Duodenal mucosa (tissue), 2 donors: ENCODE results near the gene WIPF1.
A peak's percentile ranks its signal among the peaks of the same experiment; 100 is the strongest.

Experiments used
- H3K27ac ChIP-seq: one replicate; pipeline ENCODE4 v1.7.0; 2013; ENCODE audit warnings: low read depth, low read length
- H3K27me3 ChIP-seq, 2 donors: one replicate each; pipeline ENCODE4 v1.7.0; 2013; ENCODE audit warnings: low read length in 2 of 2, control low read depth in 1 of 2; ENCODE audit not compliant: insufficient read depth in 2 of 2, control insufficient read depth in 1 of 2
- H3K36me3 ChIP-seq, 2 donors: one replicate each; pipeline ENCODE4 v1.7.0; 2013; ENCODE audit warnings: low read length in 2 of 2, control low read depth in 1 of 2; ENCODE audit not compliant: insufficient read depth in 2 of 2, control insufficient read depth in 1 of 2
- H3K4me1 ChIP-seq, 2 donors: one replicate each; pipeline ENCODE4 v1.7.0; 2013; ENCODE audit warnings: low read length in 2 of 2, control low read depth in 1 of 2; ENCODE audit not compliant: insufficient read depth in 2 of 2, control insufficient read depth in 1 of 2
- H3K4me3 ChIP-seq, 2 donors: one replicate each; pipeline ENCODE4 v1.7.0; 2013; ENCODE audit warnings: low read length in 2 of 2, low read depth in 1 of 2
- H3K9ac ChIP-seq, 2 donors: one replicate each; pipeline ENCODE4 v1.7.0; 2013; ENCODE audit warnings: low read length in 2 of 2, low read depth in 1 of 2
- H3K9me3 ChIP-seq, 2 donors: one replicate each; pipeline ENCODE4 v1.7.0; 2013; ENCODE audit warnings: low read length in 2 of 2, control low read depth in 1 of 2; ENCODE audit not compliant: control insufficient read depth in 1 of 2

The WIPF1 gene

DNA sequence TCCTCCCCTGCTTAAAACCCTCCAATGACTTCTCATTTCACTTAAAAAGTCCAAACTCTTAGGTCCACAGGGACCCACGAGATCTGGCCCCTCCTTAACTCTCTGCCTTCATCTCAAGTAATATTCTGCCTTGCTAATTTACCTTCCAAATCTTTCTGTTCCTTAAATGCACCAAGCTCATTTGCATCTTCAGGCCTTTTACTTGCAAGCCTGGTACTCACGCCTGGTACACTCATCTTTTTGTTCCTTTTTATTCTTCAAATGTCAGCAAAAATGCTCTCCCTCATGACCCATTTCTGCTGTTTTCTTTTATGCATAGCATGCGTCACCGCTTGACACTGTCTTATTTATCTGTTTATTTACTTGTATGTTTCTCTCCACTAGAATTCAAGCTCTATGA is 2.7 kb upstream of the WIPF1 start:
- H3K9me3 ChIP-seq: no peaks in the 10 kb centered on the region
- H3K4me1 ChIP-seq: peaks cover 0 to 29% of the 10 kb centered on the region in 2 donors
- no peak overlapping the region for H3K9ac ChIP-seq
- no peak overlapping the region for H3K4me3 ChIP-seq
- H3K27ac ChIP-seq: no peak overlapping the region
- no peaks in the 10 kb centered on the region for H3K36me3 ChIP-seq
- no peaks in the 10 kb centered on the region for H3K27me3 ChIP-seq

DNA sequence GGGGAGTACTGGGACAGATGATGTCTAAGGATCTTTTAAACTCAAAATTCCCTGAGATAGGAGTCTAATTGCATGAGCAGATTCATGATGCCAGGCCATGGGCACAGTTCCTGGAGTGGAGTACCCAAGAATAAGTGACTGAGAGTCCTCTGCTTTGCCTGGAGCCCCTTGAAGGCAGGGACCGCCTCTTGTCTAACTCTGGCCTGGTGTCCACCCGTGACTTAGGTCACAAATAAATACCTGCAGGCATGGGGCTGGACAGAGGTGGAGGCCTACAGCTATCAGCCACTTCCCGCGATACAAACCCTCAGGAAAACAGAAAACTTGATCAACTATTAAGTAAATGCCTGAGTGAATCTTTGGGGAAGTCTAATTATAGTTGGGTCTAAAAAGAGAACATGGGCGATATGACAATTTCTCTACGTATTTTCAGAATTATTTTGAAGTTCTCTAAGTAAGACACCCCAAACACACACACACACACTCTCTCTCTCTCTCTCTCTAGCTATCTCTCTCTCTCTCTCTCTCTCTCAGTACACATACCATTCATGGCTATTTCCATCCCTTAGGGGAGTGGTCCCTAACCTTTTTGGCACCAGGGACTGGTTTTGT is 1.8 kb upstream of the WIPF1 start:
- Histone ChIP-seq H3K4me1 (peaks cover 0 to 30% of the 10 kb centered on the region in 2 donors), H3K4me3 (no peak overlapping the region), H3K27ac (peak overlapping the region; percentile 45), H3K27me3 (no peaks in the 10 kb centered on the region), H3K9ac (no peak overlapping the region), H3K9me3 (no peaks in the 10 kb centered on the region), H3K36me3 (no peaks in the 10 kb centered on the region)

DNA sequence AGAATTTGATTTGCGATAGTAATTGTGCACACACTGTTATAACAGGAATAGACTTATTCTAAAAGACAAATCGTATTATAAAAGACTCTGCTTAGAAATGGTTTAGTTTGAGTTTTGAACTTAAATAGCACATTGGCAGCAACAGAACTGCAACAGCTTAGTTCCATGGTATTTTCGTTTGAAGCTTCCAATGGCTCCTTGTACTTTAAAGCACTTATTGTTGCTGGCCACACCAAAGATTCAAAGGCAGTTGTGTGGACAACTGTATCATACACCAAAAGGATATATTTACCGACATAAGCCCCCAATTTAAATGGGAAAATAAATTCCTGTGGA is 627 bp downstream of the WIPF1 start:
- Histone ChIP-seq H3K27me3 (no peaks in the 10 kb centered on the region), H3K27ac (peak overlapping the region; percentile 74), H3K4me1 (peaks cover 2 to 26% of the 10 kb centered on the region in 2 donors), H3K4me3 (peak overlapping the region; percentile 60 to 65), H3K9ac (peak overlapping the region; percentile 56 to 64), H3K9me3 (no peaks in the 10 kb centered on the region), H3K36me3 (no peaks in the 10 kb centered on the region)

DNA sequence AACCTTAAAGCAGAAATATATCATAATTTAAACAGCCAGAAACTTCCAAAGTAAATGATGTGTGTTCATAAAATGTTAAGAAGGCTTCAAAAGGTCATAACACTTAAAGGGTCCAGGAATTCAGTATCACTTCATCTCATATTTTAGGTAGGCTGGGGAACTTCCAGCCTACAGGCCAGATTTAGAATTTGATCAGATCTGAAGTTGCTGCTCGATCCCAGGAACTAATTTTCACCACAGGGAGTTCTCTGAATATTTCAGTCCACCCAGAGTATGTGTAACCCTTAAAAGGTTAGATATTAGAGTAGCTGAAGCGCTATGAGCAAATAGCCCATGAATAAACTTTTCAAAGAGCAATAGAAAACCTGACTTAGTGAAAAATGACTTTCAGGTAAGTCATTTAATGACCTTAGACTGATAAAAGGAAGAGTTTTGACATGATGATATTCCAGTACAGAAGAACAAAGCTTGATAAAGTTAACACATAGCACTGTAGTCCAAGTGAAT is 1.7 kb downstream of the WIPF1 start:
- no peaks in the 10 kb centered on the region for H3K36me3 ChIP-seq
- peak overlapping the region; percentile 30 to 64 for H3K9ac ChIP-seq
- peak overlapping the region; percentile 61 for H3K27ac ChIP-seq
- H3K4me1 ChIP-seq: peaks cover 11 to 34% of the 10 kb centered on the region in 2 donors
- no peaks in the 10 kb centered on the region for H3K9me3 ChIP-seq
- peak overlapping the region; percentile 40 to 65 for H3K4me3 ChIP-seq
- H3K27me3 ChIP-seq: no peaks in the 10 kb centered on the region

DNA sequence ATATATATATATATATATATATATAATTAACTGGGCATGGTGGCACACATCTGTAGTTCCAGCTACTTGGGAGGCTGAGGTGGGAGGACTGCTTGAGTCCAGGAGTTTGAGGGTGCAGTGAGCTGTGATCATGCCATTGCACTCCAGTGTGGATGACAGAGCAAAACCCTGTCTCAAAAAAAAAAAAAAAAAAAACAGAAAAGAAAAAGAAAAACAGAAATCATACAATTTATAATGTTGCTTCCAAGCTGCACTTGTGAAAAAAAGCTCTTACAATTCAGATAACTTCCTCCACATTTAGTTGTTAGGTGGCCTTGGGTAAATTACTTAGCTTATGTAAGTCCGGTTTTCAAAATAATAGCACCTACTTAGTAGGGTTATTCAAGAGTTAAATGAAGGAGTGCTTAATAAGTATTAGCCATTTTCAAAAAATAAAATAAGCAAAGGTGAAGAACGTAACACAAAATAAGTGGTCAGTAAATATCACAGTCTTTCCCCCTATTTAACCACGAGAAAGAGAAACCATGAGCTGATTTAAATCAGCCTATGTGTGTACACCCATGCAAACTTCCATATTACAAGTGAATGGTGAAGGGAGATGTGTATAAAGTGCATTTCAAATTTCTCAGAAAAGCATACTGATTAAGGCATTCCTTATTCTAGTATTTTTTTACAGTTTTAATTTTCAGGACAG is 2.3 kb downstream of the WIPF1 start:
- Histone ChIP-seq H3K27me3 (no peaks in the 10 kb centered on the region), H3K9me3 (no peaks in the 10 kb centered on the region), H3K27ac (peak overlapping the region; percentile 61), H3K4me1 (peaks cover 18 to 37% of the 10 kb centered on the region in 2 donors), H3K4me3 (peak overlapping the region; percentile 40 to 65), H3K36me3 (no peaks in the 10 kb centered on the region), H3K9ac (peak overlapping the region; percentile 30 to 64)

DNA sequence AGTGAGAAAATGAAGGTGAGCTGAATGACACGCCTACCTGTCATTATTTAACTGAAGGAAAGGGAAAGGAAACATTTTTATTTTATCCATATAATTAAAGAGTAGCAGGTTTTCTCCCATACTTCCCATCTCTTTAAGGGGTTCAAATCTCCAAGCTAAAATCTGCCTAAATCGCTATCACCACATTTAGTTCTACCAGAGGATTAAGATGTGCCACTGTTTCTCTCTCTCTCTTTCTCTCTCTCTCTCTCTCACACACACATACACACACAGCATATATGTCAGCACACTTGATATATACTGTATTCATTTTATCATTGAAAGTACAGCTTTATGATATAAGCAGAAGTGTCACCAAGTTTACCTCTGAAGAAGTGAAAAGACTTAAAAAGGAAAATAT is 3.1 kb downstream of the WIPF1 start:
- Histone ChIP-seq H3K4me1 (peaks cover 21 to 36% of the 10 kb centered on the region in 2 donors), H3K4me3 (peak overlapping the region in 1 of 2 donors; percentile 40), H3K9ac (peak overlapping the region in 1 of 2 donors; percentile 55), H3K36me3 (no peaks in the 10 kb centered on the region), H3K27me3 (no peaks in the 10 kb centered on the region), H3K27ac (peak overlapping the region; percentile 22), H3K9me3 (no peaks in the 10 kb centered on the region)

DNA sequence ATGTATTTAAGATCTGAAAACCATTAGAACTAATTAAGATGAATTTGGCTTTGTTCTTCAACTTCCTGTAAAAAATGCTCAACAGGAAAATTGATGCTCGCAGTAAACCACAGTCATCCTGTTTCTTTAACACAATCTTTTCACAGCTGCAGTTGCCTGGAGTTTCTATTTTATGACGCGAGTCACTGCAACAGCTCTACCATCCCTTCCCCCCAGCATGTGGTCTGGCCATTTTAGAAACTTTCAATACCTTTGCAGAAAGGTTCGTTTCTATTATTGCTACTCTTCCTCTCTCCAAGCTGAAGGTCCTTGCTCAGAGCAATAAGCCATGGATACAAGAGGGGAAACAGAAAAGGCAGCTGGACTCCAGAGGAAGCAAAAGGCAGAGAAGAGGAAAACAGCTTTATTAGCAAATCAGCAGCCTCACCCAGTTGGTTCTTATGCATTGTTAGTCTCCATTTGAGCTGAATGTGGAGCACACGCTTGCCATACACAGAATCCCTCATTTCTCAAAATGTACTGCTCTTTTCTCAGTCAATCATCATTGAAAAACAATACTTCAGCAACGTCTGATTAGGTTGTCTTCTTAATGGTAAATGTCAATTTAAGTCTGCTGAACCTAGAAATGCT is 3.9 kb downstream of the WIPF1 start:
- Histone ChIP-seq H3K4me1 (peaks cover 21 to 37% of the 10 kb centered on the region in 2 donors), H3K36me3 (no peaks in the 10 kb centered on the region), H3K9ac (peak overlapping the region; percentile 13 to 55), H3K4me3 (peak overlapping the region; percentile 40 to 55), H3K27ac (peak overlapping the region; percentile 62), H3K27me3 (no peaks in the 10 kb centered on the region), H3K9me3 (no peaks in the 10 kb centered on the region)

DNA sequence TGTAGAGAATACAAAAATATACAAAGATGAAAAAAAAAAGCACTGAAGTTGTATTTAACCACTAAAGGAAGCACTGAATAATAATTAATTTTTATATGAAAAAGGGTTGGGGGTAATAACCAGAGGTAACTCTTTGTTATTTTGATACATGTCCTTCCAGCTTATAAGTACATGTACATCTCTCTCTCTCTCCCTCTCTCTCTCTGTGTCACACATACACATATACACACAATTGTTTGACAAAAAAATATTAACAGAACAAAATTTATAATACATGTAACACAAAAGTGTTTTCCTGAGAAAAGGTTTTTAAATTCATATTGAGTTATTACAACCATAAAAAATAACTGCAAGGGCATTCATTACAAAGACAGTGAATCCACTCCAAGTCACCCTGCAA is 4.6 kb downstream of the WIPF1 start:
- no peaks in the 10 kb centered on the region for H3K27me3 ChIP-seq
- H3K36me3 ChIP-seq: no peaks in the 10 kb centered on the region
- no peak overlapping the region for H3K27ac ChIP-seq
- H3K9ac ChIP-seq: no peak overlapping the region
- H3K9me3 ChIP-seq: no peaks in the 10 kb centered on the region
- H3K4me3 ChIP-seq: no peak overlapping the region
- peaks cover 21 to 38% of the 10 kb centered on the region in 2 donors for H3K4me1 ChIP-seq

DNA sequence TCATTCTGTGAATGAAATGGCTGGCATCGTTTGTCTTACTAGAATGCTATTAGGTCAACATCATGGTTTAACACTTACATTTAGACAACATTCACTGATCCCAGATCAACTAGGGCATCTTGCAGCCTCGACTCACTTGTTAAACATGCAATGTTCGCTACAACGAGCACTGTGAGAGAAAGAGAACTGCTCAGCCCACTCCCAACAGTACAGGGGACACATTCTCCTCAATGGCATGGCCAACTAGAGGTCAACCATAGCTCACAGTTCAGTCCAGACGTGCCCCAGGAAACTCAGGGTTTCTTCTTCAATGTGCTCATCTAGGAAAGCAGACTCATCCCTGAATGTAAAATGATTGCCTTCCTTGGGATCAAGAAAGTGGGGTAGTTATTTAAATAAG is 5.9 kb downstream of the WIPF1 start:
- peak overlapping the region in 1 of 2 donors; percentile 32 for H3K4me3 ChIP-seq
- no peak overlapping the region for H3K27ac ChIP-seq
- no peak overlapping the region for H3K9ac ChIP-seq
- no peaks in the 10 kb centered on the region for H3K27me3 ChIP-seq
- H3K36me3 ChIP-seq: peaks cover 0 to 5% of the 10 kb centered on the region in 2 donors
- H3K4me1 ChIP-seq: peaks cover 24 to 43% of the 10 kb centered on the region in 2 donors
- H3K9me3 ChIP-seq: no peaks in the 10 kb centered on the region
